WTC11 (cell line): ENCODE measurements around the gene NDUFS7.

Experiments
- CREB1 ChIP-seq: sonication (generic); formaldehyde crosslinking; IDR thresholded peaks from 2 replicates; pipeline ENCODE4 v1.8.0; 2023; ENCODE audit warnings: mild to moderate bottlenecking, missing genetic modification reagents
- NR2C2 ChIP-seq: sonication (generic); formaldehyde crosslinking; IDR thresholded peaks from 2 replicates; pipeline ENCODE4 v1.8.0; 2022; ENCODE audit warnings: mild to moderate bottlenecking, missing genetic modification reagents
- PRRX2 ChIP-seq: fragments of 250-450 bp; sonication (Bioruptor Pico); IDR thresholded peaks from 2 replicates; pipeline ENCODE4 v1.8.0; 2021; ENCODE audit warnings: mild to moderate bottlenecking
- TF ChIP-seq, protein P1 (sequence below): fragments of 200-600 bp; IDR thresholded peaks from 2 replicates; pipeline ENCODE4 v1.8.0; 2022; ENCODE audit warnings: antibody characterized with exemption
- TF ChIP-seq, protein P2 (sequence below): fragments of 250-450 bp; sonication (Bioruptor Pico); conservative IDR thresholded peaks from 2 replicates; pipeline ENCODE4 v1.9.0; 2021; ENCODE audit warnings: mild to moderate bottlenecking
- TF ChIP-seq, protein P3 (sequence below): sonication (generic); formaldehyde crosslinking; IDR thresholded peaks from 2 replicates; pipeline ENCODE4 v1.8.1; 2023; ENCODE audit warnings: mild to moderate bottlenecking, missing genetic modification reagents, moderate library complexity
- TF ChIP-seq, protein P4 (sequence below): sonication (generic); formaldehyde crosslinking; IDR thresholded peaks from 2 replicates; pipeline ENCODE4 v1.8.0; 2022; ENCODE audit warnings: mild to moderate bottlenecking, missing genetic modification reagents
- TF ChIP-seq, protein P5 (sequence below): sonication (generic); formaldehyde crosslinking; IDR thresholded peaks from 2 replicates; pipeline ENCODE4 v1.8.1; 2023; ENCODE audit warnings: mild to moderate bottlenecking, moderate library complexity, missing genetic modification reagents
- TF ChIP-seq, protein P6 (sequence below): sonication (generic); formaldehyde crosslinking; IDR thresholded peaks from 2 replicates; pipeline ENCODE4 v1.8.1; 2023; ENCODE audit warnings: mild to moderate bottlenecking, missing genetic modification reagents, borderline replicate concordance

DNA sequence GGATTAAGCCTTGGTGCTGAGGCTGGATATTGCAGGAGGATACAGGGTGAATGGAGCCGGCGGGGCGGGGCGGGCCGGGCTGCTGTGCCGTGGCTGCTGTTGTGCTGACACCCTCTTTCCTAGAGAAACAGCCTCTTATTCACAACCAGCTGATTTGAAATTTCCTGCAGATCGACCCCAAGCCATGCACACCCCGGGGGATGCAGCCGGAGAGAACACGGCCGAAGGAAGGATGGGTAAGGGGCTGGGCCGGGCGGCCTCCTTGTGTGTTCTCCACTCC is 34.7 kb downstream of the NDUFS7 start:
- TF ChIP-seq, protein P1, sequence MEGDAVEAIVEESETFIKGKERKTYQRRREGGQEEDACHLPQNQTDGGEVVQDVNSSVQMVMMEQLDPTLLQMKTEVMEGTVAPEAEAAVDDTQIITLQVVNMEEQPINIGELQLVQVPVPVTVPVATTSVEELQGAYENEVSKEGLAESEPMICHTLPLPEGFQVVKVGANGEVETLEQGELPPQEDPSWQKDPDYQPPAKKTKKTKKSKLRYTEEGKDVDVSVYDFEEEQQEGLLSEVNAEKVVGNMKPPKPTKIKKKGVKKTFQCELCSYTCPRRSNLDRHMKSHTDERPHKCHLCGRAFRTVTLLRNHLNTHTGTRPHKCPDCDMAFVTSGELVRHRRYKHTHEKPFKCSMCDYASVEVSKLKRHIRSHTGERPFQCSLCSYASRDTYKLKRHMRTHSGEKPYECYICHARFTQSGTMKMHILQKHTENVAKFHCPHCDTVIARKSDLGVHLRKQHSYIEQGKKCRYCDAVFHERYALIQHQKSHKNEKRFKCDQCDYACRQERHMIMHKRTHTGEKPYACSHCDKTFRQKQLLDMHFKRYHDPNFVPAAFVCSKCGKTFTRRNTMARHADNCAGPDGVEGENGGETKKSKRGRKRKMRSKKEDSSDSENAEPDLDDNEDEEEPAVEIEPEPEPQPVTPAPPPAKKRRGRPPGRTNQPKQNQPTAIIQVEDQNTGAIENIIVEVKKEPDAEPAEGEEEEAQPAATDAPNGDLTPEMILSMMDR, result no peak
- TF ChIP-seq, protein P2, sequence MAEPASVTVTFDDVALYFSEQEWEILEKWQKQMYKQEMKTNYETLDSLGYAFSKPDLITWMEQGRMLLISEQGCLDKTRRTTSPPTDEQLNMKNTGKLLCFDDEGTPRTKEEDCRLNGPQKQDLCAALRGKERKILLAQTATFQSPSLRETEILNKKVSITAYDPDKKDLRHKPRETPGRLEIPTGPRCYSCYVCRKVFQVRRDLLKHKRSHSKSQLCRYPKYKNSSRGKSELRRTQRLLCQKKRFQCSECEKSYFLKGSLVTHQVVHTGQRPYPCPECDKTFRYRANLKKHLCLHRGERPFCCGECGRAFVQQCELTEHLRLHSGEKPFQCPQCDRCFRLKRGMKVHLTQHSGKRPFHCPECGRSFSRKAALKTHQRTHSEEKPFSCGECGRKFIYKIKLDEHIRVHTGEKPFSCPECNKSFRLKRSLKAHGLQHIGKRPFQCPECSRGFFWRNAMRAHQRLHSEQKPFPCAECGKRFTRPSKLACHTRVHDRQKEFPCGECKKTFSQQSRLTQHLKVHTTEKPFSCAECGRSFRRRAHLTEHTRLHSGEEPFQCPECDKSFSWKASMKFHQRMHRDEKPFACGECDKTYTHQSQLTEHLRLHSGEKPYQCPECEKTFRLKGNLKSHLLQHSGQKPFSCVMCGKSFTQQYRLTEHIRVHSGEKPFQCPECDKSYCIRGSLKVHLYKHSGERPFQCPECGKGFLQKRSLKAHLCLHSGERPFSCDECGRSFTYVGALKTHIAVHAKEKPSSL (CRISPR knock-in tag), result no peak
- TF ChIP-seq, protein P3, sequence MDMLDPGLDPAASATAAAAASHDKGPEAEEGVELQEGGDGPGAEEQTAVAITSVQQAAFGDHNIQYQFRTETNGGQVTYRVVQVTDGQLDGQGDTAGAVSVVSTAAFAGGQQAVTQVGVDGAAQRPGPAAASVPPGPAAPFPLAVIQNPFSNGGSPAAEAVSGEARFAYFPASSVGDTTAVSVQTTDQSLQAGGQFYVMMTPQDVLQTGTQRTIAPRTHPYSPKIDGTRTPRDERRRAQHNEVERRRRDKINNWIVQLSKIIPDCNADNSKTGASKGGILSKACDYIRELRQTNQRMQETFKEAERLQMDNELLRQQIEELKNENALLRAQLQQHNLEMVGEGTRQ (CRISPR knock-in tag), result no peak
- TF ChIP-seq, protein P4, sequence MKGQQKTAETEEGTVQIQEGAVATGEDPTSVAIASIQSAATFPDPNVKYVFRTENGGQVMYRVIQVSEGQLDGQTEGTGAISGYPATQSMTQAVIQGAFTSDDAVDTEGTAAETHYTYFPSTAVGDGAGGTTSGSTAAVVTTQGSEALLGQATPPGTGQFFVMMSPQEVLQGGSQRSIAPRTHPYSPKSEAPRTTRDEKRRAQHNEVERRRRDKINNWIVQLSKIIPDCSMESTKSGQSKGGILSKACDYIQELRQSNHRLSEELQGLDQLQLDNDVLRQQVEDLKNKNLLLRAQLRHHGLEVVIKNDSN (CRISPR knock-in tag), result no peak
- TF ChIP-seq, protein P5, sequence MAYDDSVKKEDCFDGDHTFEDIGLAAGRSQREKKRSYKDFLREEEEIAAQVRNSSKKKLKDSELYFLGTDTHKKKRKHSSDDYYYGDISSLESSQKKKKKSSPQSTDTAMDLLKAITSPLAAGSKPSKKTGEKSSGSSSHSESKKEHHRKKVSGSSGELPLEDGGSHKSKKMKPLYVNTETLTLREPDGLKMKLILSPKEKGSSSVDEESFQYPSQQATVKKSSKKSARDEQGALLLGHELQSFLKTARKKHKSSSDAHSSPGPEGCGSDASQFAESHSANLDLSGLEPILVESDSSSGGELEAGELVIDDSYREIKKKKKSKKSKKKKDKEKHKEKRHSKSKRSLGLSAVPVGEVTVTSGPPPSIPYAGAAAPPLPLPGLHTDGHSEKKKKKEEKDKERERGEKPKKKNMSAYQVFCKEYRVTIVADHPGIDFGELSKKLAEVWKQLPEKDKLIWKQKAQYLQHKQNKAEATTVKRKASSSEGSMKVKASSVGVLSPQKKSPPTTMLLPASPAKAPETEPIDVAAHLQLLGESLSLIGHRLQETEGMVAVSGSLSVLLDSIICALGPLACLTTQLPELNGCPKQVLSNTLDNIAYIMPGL (CRISPR knock-in tag), result no peak
- TF ChIP-seq, protein P6, sequence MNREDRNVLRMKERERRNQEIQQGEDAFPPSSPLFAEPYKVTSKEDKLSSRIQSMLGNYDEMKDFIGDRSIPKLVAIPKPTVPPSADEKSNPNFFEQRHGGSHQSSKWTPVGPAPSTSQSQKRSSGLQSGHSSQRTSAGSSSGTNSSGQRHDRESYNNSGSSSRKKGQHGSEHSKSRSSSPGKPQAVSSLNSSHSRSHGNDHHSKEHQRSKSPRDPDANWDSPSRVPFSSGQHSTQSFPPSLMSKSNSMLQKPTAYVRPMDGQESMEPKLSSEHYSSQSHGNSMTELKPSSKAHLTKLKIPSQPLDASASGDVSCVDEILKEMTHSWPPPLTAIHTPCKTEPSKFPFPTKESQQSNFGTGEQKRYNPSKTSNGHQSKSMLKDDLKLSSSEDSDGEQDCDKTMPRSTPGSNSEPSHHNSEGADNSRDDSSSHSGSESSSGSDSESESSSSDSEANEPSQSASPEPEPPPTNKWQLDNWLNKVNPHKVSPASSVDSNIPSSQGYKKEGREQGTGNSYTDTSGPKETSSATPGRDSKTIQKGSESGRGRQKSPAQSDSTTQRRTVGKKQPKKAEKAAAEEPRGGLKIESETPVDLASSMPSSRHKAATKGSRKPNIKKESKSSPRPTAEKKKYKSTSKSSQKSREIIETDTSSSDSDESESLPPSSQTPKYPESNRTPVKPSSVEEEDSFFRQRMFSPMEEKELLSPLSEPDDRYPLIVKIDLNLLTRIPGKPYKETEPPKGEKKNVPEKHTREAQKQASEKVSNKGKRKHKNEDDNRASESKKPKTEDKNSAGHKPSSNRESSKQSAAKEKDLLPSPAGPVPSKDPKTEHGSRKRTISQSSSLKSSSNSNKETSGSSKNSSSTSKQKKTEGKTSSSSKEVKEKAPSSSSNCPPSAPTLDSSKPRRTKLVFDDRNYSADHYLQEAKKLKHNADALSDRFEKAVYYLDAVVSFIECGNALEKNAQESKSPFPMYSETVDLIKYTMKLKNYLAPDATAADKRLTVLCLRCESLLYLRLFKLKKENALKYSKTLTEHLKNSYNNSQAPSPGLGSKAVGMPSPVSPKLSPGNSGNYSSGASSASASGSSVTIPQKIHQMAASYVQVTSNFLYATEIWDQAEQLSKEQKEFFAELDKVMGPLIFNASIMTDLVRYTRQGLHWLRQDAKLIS (CRISPR knock-in tag), result no peak
- TF ChIP-seq PRRX2 (CRISPR knock-in tag) (no peak), NR2C2 (CRISPR knock-in tag) (no peak), CREB1 (CRISPR knock-in tag) (no peak)
